Measurements from ENCODE around the gene AKAP17A. TPM values are rescaled to one million over a fixed set of nuclear protein-coding genes. Genes with fewer than 3 reads are reported as not detected.

The AKAP17A gene
- total RNA-seq, 1 experiment from 2014 or later: 68.1 TPM

DNA sequence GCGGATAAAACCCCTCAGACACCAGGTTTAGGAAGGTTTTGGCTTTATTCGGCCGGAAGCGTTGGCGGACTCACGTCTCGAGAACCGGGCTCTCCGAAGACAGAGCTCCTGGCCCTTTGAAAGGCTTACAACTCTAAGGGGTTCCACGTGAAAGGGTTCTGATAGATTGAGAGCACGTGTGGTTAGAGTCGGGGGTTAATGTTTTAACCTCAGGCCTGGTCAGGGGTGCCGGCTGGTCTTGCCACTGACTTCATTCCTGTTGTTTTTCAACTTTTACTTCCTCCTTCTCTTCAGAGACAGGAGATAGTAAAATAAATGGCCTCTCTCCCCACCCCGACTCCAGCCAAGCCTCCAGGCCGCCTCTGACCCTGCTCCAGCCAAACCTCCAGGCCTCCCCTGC, 18.8 kb downstream of the AKAP17A start:
- H3K4me1 Mint-ChIP-seq: peaks cover 5% of the 10 kb centered on the region
- no peaks in the 10 kb centered on the region for H3K36me3 Mint-ChIP-seq
- H3K27ac Mint-ChIP-seq: no peak overlapping the region
- H3K9me3 Mint-ChIP-seq: no peaks in the 10 kb centered on the region
- no peak for ATAC-seq
- DNase-seq (ENCODE audit: low spot score): no peak
- H3K4me3 Mint-ChIP-seq: no peak overlapping the region
- ChIA-PET CTCF (no interaction called here), POLR2A (no interaction called here)
- TF ChIP-seq JUN (CRISPR knock-in tag; IDR thresholded peaks at IDR 0.05) (no peak), CBFB (CRISPR knock-in tag; IDR thresholded peaks at IDR 0.05; ENCODE audit: low read depth) (no peak)
- TF ChIP-seq, protein P1, sequence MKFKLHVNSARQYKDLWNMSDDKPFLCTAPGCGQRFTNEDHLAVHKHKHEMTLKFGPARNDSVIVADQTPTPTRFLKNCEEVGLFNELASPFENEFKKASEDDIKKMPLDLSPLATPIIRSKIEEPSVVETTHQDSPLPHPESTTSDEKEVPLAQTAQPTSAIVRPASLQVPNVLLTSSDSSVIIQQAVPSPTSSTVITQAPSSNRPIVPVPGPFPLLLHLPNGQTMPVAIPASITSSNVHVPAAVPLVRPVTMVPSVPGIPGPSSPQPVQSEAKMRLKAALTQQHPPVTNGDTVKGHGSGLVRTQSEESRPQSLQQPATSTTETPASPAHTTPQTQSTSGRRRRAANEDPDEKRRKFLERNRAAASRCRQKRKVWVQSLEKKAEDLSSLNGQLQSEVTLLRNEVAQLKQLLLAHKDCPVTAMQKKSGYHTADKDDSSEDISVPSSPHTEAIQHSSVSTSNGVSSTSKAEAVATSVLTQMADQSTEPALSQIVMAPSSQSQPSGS (CRISPR knock-in tag; IDR thresholded peaks at IDR 0.05; ENCODE audit: borderline replicate concordance, low read depth): no peak
- TF ChIP-seq, protein P2, sequence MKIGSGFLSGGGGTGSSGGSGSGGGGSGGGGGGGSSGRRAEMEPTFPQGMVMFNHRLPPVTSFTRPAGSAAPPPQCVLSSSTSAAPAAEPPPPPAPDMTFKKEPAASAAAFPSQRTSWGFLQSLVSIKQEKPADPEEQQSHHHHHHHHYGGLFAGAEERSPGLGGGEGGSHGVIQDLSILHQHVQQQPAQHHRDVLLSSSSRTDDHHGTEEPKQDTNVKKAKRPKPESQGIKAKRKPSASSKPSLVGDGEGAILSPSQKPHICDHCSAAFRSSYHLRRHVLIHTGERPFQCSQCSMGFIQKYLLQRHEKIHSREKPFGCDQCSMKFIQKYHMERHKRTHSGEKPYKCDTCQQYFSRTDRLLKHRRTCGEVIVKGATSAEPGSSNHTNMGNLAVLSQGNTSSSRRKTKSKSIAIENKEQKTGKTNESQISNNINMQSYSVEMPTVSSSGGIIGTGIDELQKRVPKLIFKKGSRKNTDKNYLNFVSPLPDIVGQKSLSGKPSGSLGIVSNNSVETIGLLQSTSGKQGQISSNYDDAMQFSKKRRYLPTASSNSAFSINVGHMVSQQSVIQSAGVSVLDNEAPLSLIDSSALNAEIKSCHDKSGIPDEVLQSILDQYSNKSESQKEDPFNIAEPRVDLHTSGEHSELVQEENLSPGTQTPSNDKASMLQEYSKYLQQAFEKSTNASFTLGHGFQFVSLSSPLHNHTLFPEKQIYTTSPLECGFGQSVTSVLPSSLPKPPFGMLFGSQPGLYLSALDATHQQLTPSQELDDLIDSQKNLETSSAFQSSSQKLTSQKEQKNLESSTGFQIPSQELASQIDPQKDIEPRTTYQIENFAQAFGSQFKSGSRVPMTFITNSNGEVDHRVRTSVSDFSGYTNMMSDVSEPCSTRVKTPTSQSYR (CRISPR knock-in tag; IDR thresholded peaks at IDR 0.05): no peak
- TF ChIP-seq, protein P3, sequence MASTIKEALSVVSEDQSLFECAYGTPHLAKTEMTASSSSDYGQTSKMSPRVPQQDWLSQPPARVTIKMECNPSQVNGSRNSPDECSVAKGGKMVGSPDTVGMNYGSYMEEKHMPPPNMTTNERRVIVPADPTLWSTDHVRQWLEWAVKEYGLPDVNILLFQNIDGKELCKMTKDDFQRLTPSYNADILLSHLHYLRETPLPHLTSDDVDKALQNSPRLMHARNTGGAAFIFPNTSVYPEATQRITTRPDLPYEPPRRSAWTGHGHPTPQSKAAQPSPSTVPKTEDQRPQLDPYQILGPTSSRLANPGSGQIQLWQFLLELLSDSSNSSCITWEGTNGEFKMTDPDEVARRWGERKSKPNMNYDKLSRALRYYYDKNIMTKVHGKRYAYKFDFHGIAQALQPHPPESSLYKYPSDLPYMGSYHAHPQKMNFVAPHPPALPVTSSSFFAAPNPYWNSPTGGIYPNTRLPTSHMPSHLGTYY (CRISPR knock-in tag; IDR thresholded peaks at IDR 0.05): no peak
- TF ChIP-seq, protein P4, sequence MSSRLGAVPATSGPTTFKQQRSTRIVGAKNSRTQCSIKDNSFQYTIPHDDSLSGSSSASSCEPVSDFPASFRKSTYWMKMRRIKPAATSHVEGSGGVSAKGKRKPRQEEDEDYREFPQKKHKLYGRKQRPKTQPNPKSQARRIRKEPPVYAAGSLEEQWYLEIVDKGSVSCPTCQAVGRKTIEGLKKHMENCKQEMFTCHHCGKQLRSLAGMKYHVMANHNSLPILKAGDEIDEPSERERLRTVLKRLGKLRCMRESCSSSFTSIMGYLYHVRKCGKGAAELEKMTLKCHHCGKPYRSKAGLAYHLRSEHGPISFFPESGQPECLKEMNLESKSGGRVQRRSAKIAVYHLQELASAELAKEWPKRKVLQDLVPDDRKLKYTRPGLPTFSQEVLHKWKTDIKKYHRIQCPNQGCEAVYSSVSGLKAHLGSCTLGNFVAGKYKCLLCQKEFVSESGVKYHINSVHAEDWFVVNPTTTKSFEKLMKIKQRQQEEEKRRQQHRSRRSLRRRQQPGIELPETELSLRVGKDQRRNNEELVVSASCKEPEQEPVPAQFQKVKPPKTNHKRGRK (CRISPR knock-in tag; IDR thresholded peaks at IDR 0.05; ENCODE audit: borderline replicate concordance): no peak
- TF ChIP-seq, protein P5, sequence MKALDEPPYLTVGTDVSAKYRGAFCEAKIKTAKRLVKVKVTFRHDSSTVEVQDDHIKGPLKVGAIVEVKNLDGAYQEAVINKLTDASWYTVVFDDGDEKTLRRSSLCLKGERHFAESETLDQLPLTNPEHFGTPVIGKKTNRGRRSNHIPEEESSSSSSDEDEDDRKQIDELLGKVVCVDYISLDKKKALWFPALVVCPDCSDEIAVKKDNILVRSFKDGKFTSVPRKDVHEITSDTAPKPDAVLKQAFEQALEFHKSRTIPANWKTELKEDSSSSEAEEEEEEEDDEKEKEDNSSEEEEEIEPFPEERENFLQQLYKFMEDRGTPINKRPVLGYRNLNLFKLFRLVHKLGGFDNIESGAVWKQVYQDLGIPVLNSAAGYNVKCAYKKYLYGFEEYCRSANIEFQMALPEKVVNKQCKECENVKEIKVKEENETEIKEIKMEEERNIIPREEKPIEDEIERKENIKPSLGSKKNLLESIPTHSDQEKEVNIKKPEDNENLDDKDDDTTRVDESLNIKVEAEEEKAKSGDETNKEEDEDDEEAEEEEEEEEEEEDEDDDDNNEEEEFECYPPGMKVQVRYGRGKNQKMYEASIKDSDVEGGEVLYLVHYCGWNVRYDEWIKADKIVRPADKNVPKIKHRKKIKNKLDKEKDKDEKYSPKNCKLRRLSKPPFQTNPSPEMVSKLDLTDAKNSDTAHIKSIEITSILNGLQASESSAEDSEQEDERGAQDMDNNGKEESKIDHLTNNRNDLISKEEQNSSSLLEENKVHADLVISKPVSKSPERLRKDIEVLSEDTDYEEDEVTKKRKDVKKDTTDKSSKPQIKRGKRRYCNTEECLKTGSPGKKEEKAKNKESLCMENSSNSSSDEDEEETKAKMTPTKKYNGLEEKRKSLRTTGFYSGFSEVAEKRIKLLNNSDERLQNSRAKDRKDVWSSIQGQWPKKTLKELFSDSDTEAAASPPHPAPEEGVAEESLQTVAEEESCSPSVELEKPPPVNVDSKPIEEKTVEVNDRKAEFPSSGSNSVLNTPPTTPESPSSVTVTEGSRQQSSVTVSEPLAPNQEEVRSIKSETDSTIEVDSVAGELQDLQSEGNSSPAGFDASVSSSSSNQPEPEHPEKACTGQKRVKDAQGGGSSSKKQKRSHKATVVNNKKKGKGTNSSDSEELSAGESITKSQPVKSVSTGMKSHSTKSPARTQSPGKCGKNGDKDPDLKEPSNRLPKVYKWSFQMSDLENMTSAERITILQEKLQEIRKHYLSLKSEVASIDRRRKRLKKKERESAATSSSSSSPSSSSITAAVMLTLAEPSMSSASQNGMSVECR (CRISPR knock-in tag; IDR thresholded peaks at IDR 0.05; ENCODE audit: borderline replicate concordance): no peak
- no peaks in the 10 kb centered on the region for H3K27me3 Mint-ChIP-seq (ENCODE audit: low read depth)

DNA sequence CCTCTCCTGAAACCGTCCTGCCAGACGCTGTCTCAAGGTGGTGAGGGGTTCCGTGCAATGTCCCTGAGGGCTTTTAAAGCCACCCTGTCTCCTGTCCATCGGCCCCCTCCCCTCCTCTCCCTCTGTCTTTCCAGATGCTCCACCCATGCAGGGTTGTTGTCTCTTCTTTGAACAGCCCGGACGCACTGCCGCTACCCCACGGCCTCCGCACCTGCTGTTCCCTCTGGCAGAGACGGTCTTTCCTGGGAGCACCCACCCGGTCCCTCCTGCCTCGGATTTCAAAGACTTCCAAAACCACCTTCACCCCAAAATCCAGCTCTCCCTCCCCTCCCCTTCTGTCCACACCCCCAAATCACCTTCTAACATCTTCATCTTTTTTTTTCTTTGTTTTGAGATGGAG, 19.3 kb downstream of the AKAP17A start:
- Mint-ChIP-seq H3K27ac (no peak overlapping the region), H3K27me3 (ENCODE audit: low read depth) (no peaks in the 10 kb centered on the region), H3K9me3 (no peaks in the 10 kb centered on the region), H3K4me3 (no peak overlapping the region), H3K4me1 (peaks cover 7% of the 10 kb centered on the region), H3K36me3 (no peaks in the 10 kb centered on the region)
- no peak for ATAC-seq
- no peak for DNase-seq (ENCODE audit: low spot score)
- ChIA-PET POLR2A (no interaction called here), CTCF (no interaction called here)
- TF ChIP-seq CBFB (CRISPR knock-in tag; IDR thresholded peaks at IDR 0.05; ENCODE audit: low read depth) (no peak), TCF7 (CRISPR knock-in tag; IDR thresholded peaks at IDR 0.05; ENCODE audit: low read depth) (no peak), SOX15 (CRISPR knock-in tag; IDR thresholded peaks at IDR 0.05) (no peak), NFATC4 (CRISPR knock-in tag; IDR thresholded peaks at IDR 0.05) (no peak), SMAD4 (CRISPR knock-in tag; IDR thresholded peaks at IDR 0.05) (no peak), GTF2I (CRISPR knock-in tag; conservative IDR thresholded peaks at IDR 0.05) (no peak)
- TF ChIP-seq, protein P6, sequence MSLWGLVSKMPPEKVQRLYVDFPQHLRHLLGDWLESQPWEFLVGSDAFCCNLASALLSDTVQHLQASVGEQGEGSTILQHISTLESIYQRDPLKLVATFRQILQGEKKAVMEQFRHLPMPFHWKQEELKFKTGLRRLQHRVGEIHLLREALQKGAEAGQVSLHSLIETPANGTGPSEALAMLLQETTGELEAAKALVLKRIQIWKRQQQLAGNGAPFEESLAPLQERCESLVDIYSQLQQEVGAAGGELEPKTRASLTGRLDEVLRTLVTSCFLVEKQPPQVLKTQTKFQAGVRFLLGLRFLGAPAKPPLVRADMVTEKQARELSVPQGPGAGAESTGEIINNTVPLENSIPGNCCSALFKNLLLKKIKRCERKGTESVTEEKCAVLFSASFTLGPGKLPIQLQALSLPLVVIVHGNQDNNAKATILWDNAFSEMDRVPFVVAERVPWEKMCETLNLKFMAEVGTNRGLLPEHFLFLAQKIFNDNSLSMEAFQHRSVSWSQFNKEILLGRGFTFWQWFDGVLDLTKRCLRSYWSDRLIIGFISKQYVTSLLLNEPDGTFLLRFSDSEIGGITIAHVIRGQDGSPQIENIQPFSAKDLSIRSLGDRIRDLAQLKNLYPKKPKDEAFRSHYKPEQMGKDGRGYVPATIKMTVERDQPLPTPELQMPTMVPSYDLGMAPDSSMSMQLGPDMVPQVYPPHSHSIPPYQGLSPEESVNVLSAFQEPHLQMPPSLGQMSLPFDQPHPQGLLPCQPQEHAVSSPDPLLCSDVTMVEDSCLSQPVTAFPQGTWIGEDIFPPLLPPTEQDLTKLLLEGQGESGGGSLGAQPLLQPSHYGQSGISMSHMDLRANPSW (CRISPR knock-in tag; conservative IDR thresholded peaks at IDR 0.05; ENCODE audit: low read depth): no peak
- TF ChIP-seq, protein P7, sequence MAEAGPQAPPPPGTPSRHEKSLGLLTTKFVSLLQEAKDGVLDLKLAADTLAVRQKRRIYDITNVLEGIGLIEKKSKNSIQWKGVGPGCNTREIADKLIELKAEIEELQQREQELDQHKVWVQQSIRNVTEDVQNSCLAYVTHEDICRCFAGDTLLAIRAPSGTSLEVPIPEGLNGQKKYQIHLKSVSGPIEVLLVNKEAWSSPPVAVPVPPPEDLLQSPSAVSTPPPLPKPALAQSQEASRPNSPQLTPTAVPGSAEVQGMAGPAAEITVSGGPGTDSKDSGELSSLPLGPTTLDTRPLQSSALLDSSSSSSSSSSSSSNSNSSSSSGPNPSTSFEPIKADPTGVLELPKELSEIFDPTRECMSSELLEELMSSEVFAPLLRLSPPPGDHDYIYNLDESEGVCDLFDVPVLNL (CRISPR knock-in tag; IDR thresholded peaks at IDR 0.05; ENCODE audit: borderline replicate concordance, low read depth): no peak
- TF ChIP-seq, protein P8, sequence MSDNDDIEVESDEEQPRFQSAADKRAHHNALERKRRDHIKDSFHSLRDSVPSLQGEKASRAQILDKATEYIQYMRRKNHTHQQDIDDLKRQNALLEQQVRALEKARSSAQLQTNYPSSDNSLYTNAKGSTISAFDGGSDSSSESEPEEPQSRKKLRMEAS (CRISPR knock-in tag; IDR thresholded peaks at IDR 0.05): no peak
- TF ChIP-seq, protein P9, sequence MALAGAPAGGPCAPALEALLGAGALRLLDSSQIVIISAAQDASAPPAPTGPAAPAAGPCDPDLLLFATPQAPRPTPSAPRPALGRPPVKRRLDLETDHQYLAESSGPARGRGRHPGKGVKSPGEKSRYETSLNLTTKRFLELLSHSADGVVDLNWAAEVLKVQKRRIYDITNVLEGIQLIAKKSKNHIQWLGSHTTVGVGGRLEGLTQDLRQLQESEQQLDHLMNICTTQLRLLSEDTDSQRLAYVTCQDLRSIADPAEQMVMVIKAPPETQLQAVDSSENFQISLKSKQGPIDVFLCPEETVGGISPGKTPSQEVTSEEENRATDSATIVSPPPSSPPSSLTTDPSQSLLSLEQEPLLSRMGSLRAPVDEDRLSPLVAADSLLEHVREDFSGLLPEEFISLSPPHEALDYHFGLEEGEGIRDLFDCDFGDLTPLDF (CRISPR knock-in tag; IDR thresholded peaks at IDR 0.05): no peak
- TF ChIP-seq, protein P10, sequence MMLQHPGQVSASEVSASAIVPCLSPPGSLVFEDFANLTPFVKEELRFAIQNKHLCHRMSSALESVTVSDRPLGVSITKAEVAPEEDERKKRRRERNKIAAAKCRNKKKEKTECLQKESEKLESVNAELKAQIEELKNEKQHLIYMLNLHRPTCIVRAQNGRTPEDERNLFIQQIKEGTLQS (CRISPR knock-in tag; conservative IDR thresholded peaks at IDR 0.05): no peak
